Measurements from ENCODE around the gene TBC1D9B. TPM values are rescaled to one million over a fixed set of nuclear protein-coding genes. Genes with fewer than 3 reads are reported as not detected.

TBC1D9B gene
- total RNA-seq, result 47.0 and 48.7 TPM in 2 replicates
- polyA plus RNA-seq, result 50.4 and 52.7 TPM in 2 replicates
- polyA plus RNA-seq (2012), result 67.0 and 67.2 TPM in 2 replicates
- polyA minus RNA-seq (ENCODE audit: low replicate concordance), result 114 and 128 TPM in 2 replicates

- Histone ChIP-seq H3K27ac (ENCODE audit: insufficient read depth, low read length) (peak within 1 kb of the TSS; percentile 51), H2AFZ (ENCODE audit: low read length) (peak within 1 kb of the TSS; percentile 93), H3K9ac (ENCODE audit: insufficient read depth, low read length) (peak within 1 kb of the TSS; percentile 74), H3K4me3 (replicated peaks in 1 of 4; ENCODE audit: control extremely low read depth in 1 of 4, insufficient read depth in 1 of 4, low read depth in 3 of 4, low read length in 4 of 4) (peak within 1 kb of the TSS; percentile 76 to 93 (median 80)), H3K4me1 (ENCODE audit: control insufficient read depth, extremely low read depth, insufficient read depth, low read length) (peaks cover 5% of the 10 kb centered on the region), H3K36me3 (ENCODE audit: control insufficient read depth, insufficient read depth, low read length) (peaks cover 11% of the 10 kb centered on the region), H4K20me1 (ENCODE audit: control insufficient read depth, extremely low read depth, insufficient read depth, low read length) (no peaks in the 10 kb centered on the region), H3K79me2 (ENCODE audit: control insufficient read depth, insufficient read depth, low read length) (peaks cover 31% of the 10 kb centered on the region), H3K4me2 (ENCODE audit: extremely low read depth, insufficient read depth, low read length) (peak within 1 kb of the TSS; percentile 94), H3K27me3 (ENCODE audit: control insufficient read depth, insufficient read depth, low read length) (no peaks in the 10 kb centered on the region), H3K9me3 (ENCODE audit: control insufficient read depth, insufficient read depth, low read depth, low read length) (no peaks in the 10 kb centered on the region)
- DNase-seq (ENCODE audit: low read depth in 2 of 2), result peak; percentile 43 to 59
- TF ChIP-seq CTCF (conservative IDR thresholded peaks at IDR 0.05 in 1 of 2, IDR thresholded peaks at IDR 0.05 in 1 of 2; ENCODE audit: low read depth in 1 of 2, low read length in 2 of 2) (peak in 1 of 2 donors; percentile 3), EZH2 (IDR thresholded peaks at IDR 0.05; ENCODE audit: low read length, missing control alignments) (no peak)
Observed at GRCh38 chr5:179907556-179908324, at the start of gene TBC1D9B. TBC1D9B (minus strand) TSS chr5:179907897; CDS start chr5:179907821, 76 bp downstream.

- H3K9me3 ChIP-seq (ENCODE audit: control insufficient read depth, insufficient read depth, low read depth, low read length), result no peaks in the 10 kb centered on the region
- no peaks in the 10 kb centered on the region for H4K20me1 ChIP-seq (ENCODE audit: control insufficient read depth, extremely low read depth, insufficient read depth, low read length)
- H3K4me3 ChIP-seq (replicated peaks in 1 of 4; ENCODE audit: control extremely low read depth in 1 of 4, insufficient read depth in 1 of 4, low read depth in 3 of 4, low read length in 4 of 4), result no peak overlapping the region
- no peaks in the 10 kb centered on the region for H3K36me3 ChIP-seq (ENCODE audit: control insufficient read depth, insufficient read depth, low read length)
- no peak overlapping the region for H3K4me2 ChIP-seq (ENCODE audit: extremely low read depth, insufficient read depth, low read length)
- H3K27me3 ChIP-seq (ENCODE audit: control insufficient read depth, insufficient read depth, low read length), result no peaks in the 10 kb centered on the region
- H3K4me1 ChIP-seq (ENCODE audit: control insufficient read depth, extremely low read depth, insufficient read depth, low read length), result no peaks in the 10 kb centered on the region
- no peaks in the 10 kb centered on the region for H3K79me2 ChIP-seq (ENCODE audit: control insufficient read depth, insufficient read depth, low read length)
- no peak for TF ChIP-seq CTCF (conservative IDR thresholded peaks at IDR 0.05 in 1 of 2, IDR thresholded peaks at IDR 0.05 in 1 of 2; ENCODE audit: low read depth in 1 of 2, low read length in 2 of 2)
- no peak overlapping the region for H3K9ac ChIP-seq (ENCODE audit: insufficient read depth, low read length)
- no peak overlapping the region for H2AFZ ChIP-seq (ENCODE audit: low read length)
- no peak for DNase-seq (ENCODE audit: low read depth in 2 of 2)
- no peak overlapping the region for H3K27ac ChIP-seq (ENCODE audit: insufficient read depth, low read length)
Observed at GRCh38 chr5:179955630-179956029, 47.9 kb upstream of the TBC1D9B start.

GRCh38 chr5:179955062-179955461 is 47.4 kb upstream of the TBC1D9B start:
- H3K4me3 ChIP-seq (replicated peaks in 1 of 4; ENCODE audit: control extremely low read depth in 1 of 4, insufficient read depth in 1 of 4, low read depth in 3 of 4, low read length in 4 of 4), result no peak overlapping the region
- H3K36me3 ChIP-seq (ENCODE audit: control insufficient read depth, insufficient read depth, low read length), result no peaks in the 10 kb centered on the region
- no peak overlapping the region for H3K27ac ChIP-seq (ENCODE audit: insufficient read depth, low read length)
- no peaks in the 10 kb centered on the region for H4K20me1 ChIP-seq (ENCODE audit: control insufficient read depth, extremely low read depth, insufficient read depth, low read length)
- TF ChIP-seq EZH2 (IDR thresholded peaks at IDR 0.05; ENCODE audit: low read length, missing control alignments) (no peak), CTCF (conservative IDR thresholded peaks at IDR 0.05 in 1 of 2, IDR thresholded peaks at IDR 0.05 in 1 of 2; ENCODE audit: low read depth in 1 of 2, low read length in 2 of 2) (no peak)
- no peak overlapping the region for H3K4me2 ChIP-seq (ENCODE audit: extremely low read depth, insufficient read depth, low read length)
- H3K4me1 ChIP-seq (ENCODE audit: control insufficient read depth, extremely low read depth, insufficient read depth, low read length), result no peaks in the 10 kb centered on the region
- no peaks in the 10 kb centered on the region for H3K9me3 ChIP-seq (ENCODE audit: control insufficient read depth, insufficient read depth, low read depth, low read length)
- no peak overlapping the region for H3K9ac ChIP-seq (ENCODE audit: insufficient read depth, low read length)
- no peaks in the 10 kb centered on the region for H3K79me2 ChIP-seq (ENCODE audit: control insufficient read depth, insufficient read depth, low read length)
- DNase-seq (ENCODE audit: low read depth in 2 of 2), result no peak
- no peaks in the 10 kb centered on the region for H3K27me3 ChIP-seq (ENCODE audit: control insufficient read depth, insufficient read depth, low read length)
- H2AFZ ChIP-seq (ENCODE audit: low read length), result no peak overlapping the region
